Psoas muscle (tissue), 8 donors: ENCODE measurements around the gene TSSC4. TPM values are rescaled to one million over a fixed set of nuclear protein-coding genes. Genes with fewer than 3 reads are reported as not detected.

Experiments
- ATAC-seq, 4 donors: fragments of 200-7000 bp; cut with Tn5 transposase; one replicate each; pipeline ENCODE4 v1.9.1; 2020; ENCODE audit warnings: moderate library complexity in 3 of 4, mild to moderate bottlenecking in 2 of 4
- DNase-seq, 2 donors: peaks; one replicate each; pipeline ENCODE4 v3.0.0-alpha.2; 2020
- H3K27ac ChIP-seq: fragments of 200-600 bp; one replicate; pipeline ENCODE4 v1.8.0; 2022
- H3K27me3 ChIP-seq, 3 donors: fragments of 200-600 bp in 1 of 3; one replicate each; pipeline versions ENCODE4 v1.6.1 to v1.8.0; 2013 to 2022; ENCODE audit warnings: low read length in 2 of 3, mild to moderate bottlenecking in 2 of 3, moderate library complexity in 1 of 3; ENCODE audit not compliant: insufficient read depth in 3 of 3
- H3K36me3 ChIP-seq, 2 donors: fragments of 200-600 bp in 1 of 2; one replicate each; pipeline versions ENCODE4 v1.6.1 to v1.8.0; 2013 to 2022; ENCODE audit warnings: low read depth in 1 of 2, mild to moderate bottlenecking in 1 of 2, moderate library complexity in 1 of 2; ENCODE audit not compliant: insufficient read depth in 1 of 2
- H3K4me1 ChIP-seq: fragments of 200-600 bp; one replicate; pipeline ENCODE4 v1.8.0; 2022
- H3K4me3 ChIP-seq: fragments of 200-600 bp; one replicate; pipeline ENCODE4 v1.8.0; 2022; ENCODE audit warnings: mild to moderate bottlenecking
- H3K9me3 ChIP-seq: fragments of 200-600 bp; one replicate; pipeline ENCODE4 v1.8.0; 2022
- CTCF ChIP-seq: fragments of 200-600 bp; IDR thresholded peaks from one replicate; pipeline ENCODE4 v1.8.0; 2022; ENCODE audit warnings: antibody characterized with exemption
- WGBS, 3 donors: extraction: QIAGEN DNeasy Blood & Tissue Kit; methylation state at CpG; one replicate each; pipeline versions ENCODE4 v1.1.6 to v1.1.7; 2013; 5-methylcytosine and 5-hydroxymethylcytosine counted together
- intact Hi-C, 2 donors: fragments of 100-400 bp; cut with DNase I; formaldehyde crosslinking; loops; one replicate each; pipeline versions ENCODE4 v1.11.0 to v1.14.2; 2022
- polyA plus RNA-seq, 3 donors: library from polyadenylated mRNA; stranded (reverse); fragments of 200-250 nt; gene quantifications; one replicate each; pipeline ENCODE4 v1.2.3, GENCODE V29; 2013
- total RNA-seq, 4 donors: library from RNA; stranded (reverse); fragmentation: NEBNext Ultra II Directional in 2 of 4; extraction: Animal tissue kit (Norgen Biotek cat#: 25700) in 2 of 4; gene quantifications; one replicate each; pipeline versions ENCODE4 v1.2.1 to v1.2.4, GENCODE V29; 2021 to 2023
- donor health status: healthy with polysubstance abuse.
- donor health status: DM: no; HTN: no; CAD: no; lungs with moderate emphysema.
- donor health status: Bipolar disorder and iron deficiency.
- donor health status: healthy.
- donor health status: DM: yes; HTN: yes; CAD: no.
- donor health status: DM: no; HTN: no; CAD: no.
- donor health status: DM: no; HTN: no; CAD: no.
- donor health status: DM: yes; HTN: yes; CAD: no.

Gene TSSC4
- total and polyA plus RNA-seq, 7 donors = 43.4 to 114 (median 65.5) TPM

GRCh38 chr11:2432628-2433071, 32.1 kb downstream of the TSSC4 start:
- DNase-seq = peak; percentile 13 to 46
- intact Hi-C loops = loop anchor here in 1 of 2 donors (5.0 kb wide), 1 partner anchor 90 kb away; no protein-coding TSS in a partner anchor

GRCh38 chr11:2433106-2433925, 32.8 kb downstream of the TSSC4 start:
- no peaks in the 10 kb centered on the region for H3K36me3 ChIP-seq
- no peak overlapping the region for H3K4me3 ChIP-seq
- TF ChIP-seq CTCF = no peak
- H3K27ac ChIP-seq = no peak overlapping the region
- DNase-seq (peak in 1 of 2 donors; percentile 31), ATAC-seq (no peak)
- WGBS, 3 donors = 82 to 87% (median 85%) methylated on average over 22 of the region's 22 CpGs
- no peaks in the 10 kb centered on the region for H3K9me3 ChIP-seq
- intact Hi-C loops = loop anchor here in 1 of 2 donors (5.0 kb wide), 1 partner anchor 89 kb away; no protein-coding TSS in a partner anchor
- no peaks in the 10 kb centered on the region for H3K4me1 ChIP-seq
- H3K27me3 ChIP-seq = peaks cover 0 to 17% (median 3%) of the 10 kb centered on the region in 3 donors

More at GRCh38 chr11:2432628-2433071, 32.1 kb downstream of the TSSC4 start:
- Histone ChIP-seq H3K4me1 (no peaks in the 10 kb centered on the region), H3K9me3 (no peaks in the 10 kb centered on the region), H3K4me3 (no peak overlapping the region), H3K27ac (no peak overlapping the region), H3K36me3 (no peaks in the 10 kb centered on the region), H3K27me3 (peaks cover 0 to 17% (median 3%) of the 10 kb centered on the region in 3 donors)
- no peak for TF ChIP-seq CTCF
- 83 to 98% (median 95%) methylated on average over 8 to 13 of the region's 13 CpGs for WGBS, 3 donors
- ATAC-seq = no peak

GRCh38 chr11:2434008-2434407, 33.5 kb downstream of the TSSC4 start:
- no peaks in the 10 kb centered on the region for H3K9me3 ChIP-seq
- ATAC-seq = no peak
- H3K27me3 ChIP-seq = peaks cover 0 to 17% (median 5%) of the 10 kb centered on the region in 3 donors
- H3K4me1 ChIP-seq = no peaks in the 10 kb centered on the region
- intact Hi-C loops = loop anchor here in 1 of 2 donors (5.0 kb wide), 1 partner anchor 88 kb away; no protein-coding TSS in a partner anchor
- no peak overlapping the region for H3K4me3 ChIP-seq
- no peaks in the 10 kb centered on the region for H3K36me3 ChIP-seq
- WGBS, 3 donors = 86 to 96% (median 94%) methylated on average over 8 of the region's 8 CpGs
- TF ChIP-seq CTCF = no peak
- H3K27ac ChIP-seq = no peak overlapping the region
- DNase-seq = peak in 1 of 2 donors; percentile 21

- H3K27me3 ChIP-seq = peaks cover 0 to 17% (median 5%) of the 10 kb centered on the region in 3 donors
These were observed 34.1 kb downstream of the TSSC4 start for GRCh38 chr11:2434506-2435255.

More at GRCh38 chr11:2434506-2435255, 34.1 kb downstream of the TSSC4 start:
- no peak for ATAC-seq
- no peak overlapping the region for H3K27ac ChIP-seq
- H3K4me3 ChIP-seq = no peak overlapping the region
- H3K4me1 ChIP-seq = no peaks in the 10 kb centered on the region
- WGBS, 3 donors = 74 to 79% (median 77%) methylated on average over 11 of the region's 11 CpGs
- TF ChIP-seq CTCF = no peak
- intact Hi-C loops = loop anchor here in 1 of 2 donors (5.0 kb wide), 1 partner anchor 88 kb away; no protein-coding TSS in a partner anchor
- H3K9me3 ChIP-seq = no peaks in the 10 kb centered on the region
- H3K36me3 ChIP-seq = no peaks in the 10 kb centered on the region
- DNase-seq = peak in 1 of 2 donors; percentile 18
